ENCODE data around the gene DENND2A.

- TF ChIP-seq USF2 (IDR thresholded peaks at IDR 0.05; ENCODE audit: low read depth, low read length) (no peak), CTCF (conservative IDR thresholded peaks at IDR 0.05; ENCODE audit: low read depth, low read length) (no peak), MAFK (IDR thresholded peaks at IDR 0.05; ENCODE audit: low read depth, low read length) (no peak), CEBPB (IDR thresholded peaks at IDR 0.05; ENCODE audit: low read depth, low read length) (no peak)
Observed at GRCh38 chr7:140686921-140687320, 46.3 kb upstream of the DENND2A start.

Measured in IMR-90 (cell line).